ENCODE results near the gene PCDHGB3.

PCDHGB3 gene

DNA sequence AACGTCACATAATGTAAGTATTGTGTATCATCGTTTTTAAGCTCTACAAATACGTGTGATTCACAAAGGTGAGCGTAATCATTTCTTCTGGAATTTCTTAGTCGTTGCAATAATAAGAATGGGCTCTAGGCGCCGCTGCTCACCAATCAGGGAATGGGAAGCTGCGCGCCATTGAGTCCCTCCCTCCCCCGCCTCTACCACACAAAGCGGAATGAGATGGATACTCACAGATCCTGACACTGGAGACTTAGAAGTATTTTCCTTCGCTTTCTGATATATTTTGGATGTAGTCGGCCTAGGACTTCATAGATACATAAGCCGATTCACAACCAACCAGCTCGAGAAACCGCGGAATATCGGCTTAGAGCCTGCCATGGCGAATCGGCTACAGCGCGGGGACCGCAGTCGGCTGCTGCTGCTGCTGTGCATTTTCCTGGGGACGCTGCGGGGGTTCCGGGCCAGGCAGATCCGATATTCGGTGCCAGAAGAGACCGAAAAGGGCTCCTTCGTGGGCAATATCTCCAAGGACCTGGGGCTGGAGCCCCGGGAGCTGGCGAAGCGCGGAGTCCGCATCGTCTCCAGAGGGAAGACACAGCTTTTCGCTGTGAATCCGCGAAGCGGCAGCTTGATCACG lies 50.9 kb downstream of the PCDHGB3 start, which contains the start of gene PCDHGA11:
Gene PCDHGA11 (plus strand): TSS at position 197 of the 634 bp plus-strand sequence. CDS start 177 bp downstream, at position 374.
- no peaks in the 10 kb centered on the region; the same call in 1 of the 2 replicates for H3K9me3 ChIP-seq
- DNase-seq = peak; percentile 51
- TF ChIP-seq, protein P1, sequence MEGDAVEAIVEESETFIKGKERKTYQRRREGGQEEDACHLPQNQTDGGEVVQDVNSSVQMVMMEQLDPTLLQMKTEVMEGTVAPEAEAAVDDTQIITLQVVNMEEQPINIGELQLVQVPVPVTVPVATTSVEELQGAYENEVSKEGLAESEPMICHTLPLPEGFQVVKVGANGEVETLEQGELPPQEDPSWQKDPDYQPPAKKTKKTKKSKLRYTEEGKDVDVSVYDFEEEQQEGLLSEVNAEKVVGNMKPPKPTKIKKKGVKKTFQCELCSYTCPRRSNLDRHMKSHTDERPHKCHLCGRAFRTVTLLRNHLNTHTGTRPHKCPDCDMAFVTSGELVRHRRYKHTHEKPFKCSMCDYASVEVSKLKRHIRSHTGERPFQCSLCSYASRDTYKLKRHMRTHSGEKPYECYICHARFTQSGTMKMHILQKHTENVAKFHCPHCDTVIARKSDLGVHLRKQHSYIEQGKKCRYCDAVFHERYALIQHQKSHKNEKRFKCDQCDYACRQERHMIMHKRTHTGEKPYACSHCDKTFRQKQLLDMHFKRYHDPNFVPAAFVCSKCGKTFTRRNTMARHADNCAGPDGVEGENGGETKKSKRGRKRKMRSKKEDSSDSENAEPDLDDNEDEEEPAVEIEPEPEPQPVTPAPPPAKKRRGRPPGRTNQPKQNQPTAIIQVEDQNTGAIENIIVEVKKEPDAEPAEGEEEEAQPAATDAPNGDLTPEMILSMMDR (IDR thresholded peaks at IDR 0.05; ENCODE audit: low read depth, low read length) = peak; percentile 47
- no peaks in the 10 kb centered on the region for H3K27me3 ChIP-seq
- no peak within 1 kb of the TSS for H3K4me3 ChIP-seq (ENCODE audit: low read depth, low read length)
- H3K36me3 ChIP-seq = peaks cover 8% of the 10 kb centered on the region; the same call in 1 of the 2 replicates
- H3K4me1 ChIP-seq = no peaks in the 10 kb centered on the region

DNA sequence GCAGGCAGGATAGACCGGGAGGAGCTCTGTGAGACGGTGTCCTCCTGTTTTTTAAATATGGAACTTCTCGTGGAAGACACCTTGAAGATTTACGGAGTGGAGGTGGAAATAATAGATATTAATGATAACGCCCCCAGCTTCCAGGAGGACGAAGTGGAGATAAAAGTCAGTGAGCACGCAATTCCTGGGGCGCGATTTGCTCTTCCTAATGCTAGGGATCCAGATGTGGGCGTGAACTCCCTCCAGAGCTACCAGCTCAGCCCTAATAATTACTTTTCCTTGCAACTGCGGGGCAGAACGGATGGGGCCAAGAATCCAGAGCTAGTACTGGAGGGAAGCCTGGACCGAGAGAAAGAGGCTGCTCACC lies 51.4 kb downstream of the PCDHGB3 start:
- H3K4me1 ChIP-seq = no peaks in the 10 kb centered on the region
- H3K36me3 ChIP-seq = peaks cover 8% of the 10 kb centered on the region; the same call in 1 of the 2 replicates
- DNase-seq = no peak
- H3K4me3 ChIP-seq (ENCODE audit: low read depth, low read length) = no peak overlapping the region
- no peaks in the 10 kb centered on the region; the same call in 1 of the 2 replicates for H3K9me3 ChIP-seq
- TF ChIP-seq, protein P1 (IDR thresholded peaks at IDR 0.05; ENCODE audit: low read depth, low read length) = no peak
- H3K27me3 ChIP-seq = no peaks in the 10 kb centered on the region

Measured in BE2C (cell line).